LNCaP clone FGC (cell line): Measurements from ENCODE around the gene ZC2HC1B.

Source experiments
- DNase-seq: peaks from one replicate; pipeline ENCODE4 v3.0.0-alpha.2; 2011; ENCODE audit warnings: low read depth
- H3K4me3 ChIP-seq: 2 replicates; pipeline ENCODE4 v1.5.1; 2011; ENCODE audit warnings: mild to moderate bottlenecking, low read depth, low read length, control low read depth
- TF ChIP-seq, protein P1 (sequence below): IDR thresholded peaks from 2 replicates; pipeline ENCODE4 v1.5.1; 2012; ENCODE audit warnings: mild to moderate bottlenecking; ENCODE audit not compliant: control insufficient read depth, insufficient read depth; ENCODE audit errors: extremely low read depth

Gene ZC2HC1B

GRCh38 chr6:143974089-143974488 lies 109.8 kb downstream of the ZC2HC1B start:
- TF ChIP-seq, protein P1, sequence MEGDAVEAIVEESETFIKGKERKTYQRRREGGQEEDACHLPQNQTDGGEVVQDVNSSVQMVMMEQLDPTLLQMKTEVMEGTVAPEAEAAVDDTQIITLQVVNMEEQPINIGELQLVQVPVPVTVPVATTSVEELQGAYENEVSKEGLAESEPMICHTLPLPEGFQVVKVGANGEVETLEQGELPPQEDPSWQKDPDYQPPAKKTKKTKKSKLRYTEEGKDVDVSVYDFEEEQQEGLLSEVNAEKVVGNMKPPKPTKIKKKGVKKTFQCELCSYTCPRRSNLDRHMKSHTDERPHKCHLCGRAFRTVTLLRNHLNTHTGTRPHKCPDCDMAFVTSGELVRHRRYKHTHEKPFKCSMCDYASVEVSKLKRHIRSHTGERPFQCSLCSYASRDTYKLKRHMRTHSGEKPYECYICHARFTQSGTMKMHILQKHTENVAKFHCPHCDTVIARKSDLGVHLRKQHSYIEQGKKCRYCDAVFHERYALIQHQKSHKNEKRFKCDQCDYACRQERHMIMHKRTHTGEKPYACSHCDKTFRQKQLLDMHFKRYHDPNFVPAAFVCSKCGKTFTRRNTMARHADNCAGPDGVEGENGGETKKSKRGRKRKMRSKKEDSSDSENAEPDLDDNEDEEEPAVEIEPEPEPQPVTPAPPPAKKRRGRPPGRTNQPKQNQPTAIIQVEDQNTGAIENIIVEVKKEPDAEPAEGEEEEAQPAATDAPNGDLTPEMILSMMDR, result no peak
- no peak overlapping the region for H3K4me3 ChIP-seq

GRCh38 chr6:143976806-143977349 lies 112.6 kb downstream of the ZC2HC1B start:
- no peak overlapping the region for H3K4me3 ChIP-seq
- TF ChIP-seq, protein P1, result no peak
- DNase-seq, result no peak

More at GRCh38 chr6:143974089-143974488, 109.8 kb downstream of the ZC2HC1B start:
- no peak for DNase-seq

DNA sequence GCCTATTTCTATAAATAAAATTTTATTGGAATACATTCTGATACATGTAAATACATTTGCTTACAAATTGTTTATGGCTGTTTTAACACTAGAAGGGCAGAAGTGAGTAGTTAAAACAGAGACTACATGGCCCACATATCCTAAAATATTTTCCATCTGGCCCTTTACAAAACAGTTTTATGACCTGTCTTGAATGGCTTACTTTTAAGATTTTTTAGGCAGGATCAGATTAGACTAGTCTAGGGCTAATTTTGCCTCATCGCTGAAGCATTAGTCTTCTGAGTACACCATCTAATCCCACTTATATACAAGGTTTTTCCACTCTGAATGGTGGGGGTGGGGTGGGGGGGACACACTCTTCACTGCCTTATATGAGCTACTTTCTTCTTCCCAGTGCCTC lies 116.6 kb downstream of the ZC2HC1B start:
- no peak for DNase-seq
- no peak overlapping the region for H3K4me3 ChIP-seq
- TF ChIP-seq, protein P1, result no peak

GRCh38 chr6:143982968-143983367 lies 118.7 kb downstream of the ZC2HC1B start:
- TF ChIP-seq, protein P1, result no peak
- no peak for DNase-seq
- no peak overlapping the region for H3K4me3 ChIP-seq

GRCh38 chr6:143984666-143985065 lies 120.4 kb downstream of the ZC2HC1B start:
- H3K4me3 ChIP-seq, result no peak overlapping the region
- TF ChIP-seq, protein P1, result no peak
- DNase-seq, result no peak

GRCh38 chr6:143986463-143987065 lies 122.3 kb downstream of the ZC2HC1B start:
- no peak for DNase-seq
- H3K4me3 ChIP-seq, result no peak overlapping the region
- TF ChIP-seq, protein P1, result no peak
